Spinal cord (tissue), 10 donors: ENCODE data around the gene ASB18. TPM values are rescaled to one million over a fixed set of nuclear protein-coding genes. Genes with fewer than 3 reads are reported as not detected.
A peak's percentile ranks its signal among the peaks of the same experiment; 100 is the strongest.

Experiments
- DNase-seq, 6 donors: peaks; one replicate each; pipeline versions ENCODE4 v3.0.0 to v3.0.0-alpha.2; 2013 to 2015; ENCODE audit warnings: low spot score in 6 of 6, low read depth in 4 of 6
- H3K27ac ChIP-seq: one replicate; pipeline ENCODE4 v1.5.1; 2013; ENCODE audit warnings: low read depth, low read length, control low read depth
- H3K27me3 ChIP-seq: one replicate; pipeline ENCODE4 v1.6.1; 2013; ENCODE audit warnings: low read length; ENCODE audit not compliant: control insufficient read depth, insufficient read depth
- H3K36me3 ChIP-seq: one replicate; pipeline ENCODE4 v1.6.1; 2013; ENCODE audit warnings: low read length; ENCODE audit not compliant: control insufficient read depth, insufficient read depth
- H3K4me1 ChIP-seq: one replicate; pipeline ENCODE4 v1.6.1; 2013; ENCODE audit warnings: low read length; ENCODE audit not compliant: control insufficient read depth, insufficient read depth
- H3K4me3 ChIP-seq: one replicate; pipeline ENCODE4 v1.5.1; 2013; ENCODE audit warnings: low read depth, low read length, control low read depth
- H3K9me3 ChIP-seq: one replicate; pipeline ENCODE4 v1.6.1; 2013; ENCODE audit warnings: low read length; ENCODE audit not compliant: control insufficient read depth, insufficient read depth
- WGBS: methylation state at CpG from one replicate; pipeline ENCODE4 v1.1.5; 2013; ENCODE audit warnings: missing lambda C conversion rate; ENCODE audit not compliant: insufficient coverage; 5-methylcytosine and 5-hydroxymethylcytosine counted together
- polyA plus RNA-seq, 2 donors: library from polyadenylated mRNA; unstranded; fragments of 120-200 nt; gene quantifications; one replicate each; pipeline ENCODE4 v1.2.1, GENCODE V29; 2013; ENCODE audit not compliant: insufficient read length in 2 of 2
- total RNA-seq, 2 donors: library from RNA; depleted of rRNA in 1 of 2; stranded (reverse); fragments of 120-200 nt in 1 of 2; fragments of >200 nt in 1 of 2; gene quantifications; one replicate each; pipeline versions ENCODE4 v1.2.3 to v1.2.4, GENCODE V29; 2013 to 2014
- donor health status: healthy.

The ASB18 gene
- total and polyA plus RNA-seq, 4 donors: 0.06 to 0.84 (median 0.44) TPM

- no peaks in the 10 kb centered on the region for H3K36me3 ChIP-seq
- 4% methylated on average over 61 of the region's 62 CpGs for WGBS
- peak in 1 of 6 donors; percentile 1 for DNase-seq
Observed at GRCh38 chr2:236173036-236173728, 91.0 kb downstream of the ASB18 start.

GRCh38 chr2:236172255-236173035 lies 91.8 kb downstream of the ASB18 start:
- peaks cover 93% of the 10 kb centered on the region for H3K27me3 ChIP-seq
- no peak overlapping the region for H3K4me3 ChIP-seq
- H3K36me3 ChIP-seq: no peaks in the 10 kb centered on the region
- 1% methylated on average over 33 of the region's 46 CpGs for WGBS
- H3K4me1 ChIP-seq: peaks cover 56% of the 10 kb centered on the region
- no peaks in the 10 kb centered on the region for H3K9me3 ChIP-seq
- DNase-seq: peak in 1 of 6 donors; percentile 7
- peak overlapping the region; percentile 71 for H3K27ac ChIP-seq

More at GRCh38 chr2:236173036-236173728, 91.0 kb downstream of the ASB18 start:
- H3K4me3 ChIP-seq: no peak overlapping the region
- no peaks in the 10 kb centered on the region for H3K9me3 ChIP-seq
- H3K4me1 ChIP-seq: peaks cover 60% of the 10 kb centered on the region
- peak overlapping the region; percentile 40 for H3K27ac ChIP-seq
- H3K27me3 ChIP-seq: peaks cover 95% of the 10 kb centered on the region

- Histone ChIP-seq H3K9me3 (no peaks in the 10 kb centered on the region), H3K27me3 (peaks cover 93% of the 10 kb centered on the region), H3K27ac (peak overlapping the region; percentile 71), H3K4me3 (no peak overlapping the region), H3K4me1 (peaks cover 61% of the 10 kb centered on the region), H3K36me3 (no peaks in the 10 kb centered on the region)
- 5% methylated on average over 11 of the region's 16 CpGs for WGBS
- peak in 3 of 6 donors; percentile 40 to 90 (median 88) for DNase-seq
Observed at GRCh38 chr2:236171680-236172254, 92.4 kb downstream of the ASB18 start.

- no peaks in the 10 kb centered on the region for H3K36me3 ChIP-seq
- H3K27ac ChIP-seq: peak overlapping the region; percentile 47
- no peak for DNase-seq
- H3K4me1 ChIP-seq: peaks cover 62% of the 10 kb centered on the region
- peaks cover 93% of the 10 kb centered on the region for H3K27me3 ChIP-seq
- no peak overlapping the region for H3K4me3 ChIP-seq
- no peaks in the 10 kb centered on the region for H3K9me3 ChIP-seq
- WGBS: 4% methylated on average over 25 of the region's 27 CpGs
Observed at GRCh38 chr2:236171181-236171679, 93.0 kb downstream of the ASB18 start.

- 10% methylated on average over 15 of the region's 21 CpGs for WGBS
- no peak overlapping the region for H3K4me3 ChIP-seq
- DNase-seq: peak in 2 of 6 donors; percentile 36 to 46
Observed at GRCh38 chr2:236170590-236171165, 93.5 kb downstream of the ASB18 start.

GRCh38 chr2:236169741-236170589 lies 94.2 kb downstream of the ASB18 start:
- peak in 2 of 6 donors; percentile 61 to 83 for DNase-seq
- H3K27me3 ChIP-seq: peaks cover 97% of the 10 kb centered on the region
- peaks cover 71% of the 10 kb centered on the region for H3K4me1 ChIP-seq
- peak overlapping the region; percentile 57 for H3K27ac ChIP-seq
- no peaks in the 10 kb centered on the region for H3K9me3 ChIP-seq
- no peak overlapping the region for H3K4me3 ChIP-seq
- peaks cover 6% of the 10 kb centered on the region for H3K36me3 ChIP-seq
- 2% methylated on average over 21 of the region's 38 CpGs for WGBS

More at GRCh38 chr2:236170590-236171165, 93.5 kb downstream of the ASB18 start:
- Histone ChIP-seq H3K4me1 (peaks cover 68% of the 10 kb centered on the region), H3K27ac (peak overlapping the region; percentile 57), H3K36me3 (peaks cover 5% of the 10 kb centered on the region), H3K9me3 (no peaks in the 10 kb centered on the region), H3K27me3 (peaks cover 96% of the 10 kb centered on the region)

- H3K9me3 ChIP-seq: no peaks in the 10 kb centered on the region
- H3K27me3 ChIP-seq: peaks cover 97% of the 10 kb centered on the region
- peak in 3 of 6 donors; percentile 44 to 85 (median 75) for DNase-seq
- H3K4me1 ChIP-seq: peaks cover 78% of the 10 kb centered on the region
- H3K27ac ChIP-seq: peak overlapping the region; percentile 57
- peaks cover 6% of the 10 kb centered on the region for H3K36me3 ChIP-seq
- 2% methylated on average over 29 of the region's 36 CpGs for WGBS
- peak overlapping the region; percentile 9 for H3K4me3 ChIP-seq
Observed at GRCh38 chr2:236169151-236169721, 95.0 kb downstream of the ASB18 start.

- H3K27ac ChIP-seq: peak within 1 kb of the TSS; percentile 57
- peak within 1 kb of the TSS; percentile 9 for H3K4me3 ChIP-seq
- H3K27me3 ChIP-seq: peaks cover 96% of the 10 kb centered on the region
- WGBS: under 1% methylated on average over 97 of the region's 105 CpGs
- H3K36me3 ChIP-seq: peaks cover 8% of the 10 kb centered on the region
- H3K4me1 ChIP-seq: peaks cover 79% of the 10 kb centered on the region
- H3K9me3 ChIP-seq: no peaks in the 10 kb centered on the region
- DNase-seq: peak in 2 of 6 donors; percentile 88 to 93
Observed at GRCh38 chr2:236168110-236169080, 95.8 kb downstream of the ASB18 start, which contains the start of gene GBX2. GBX2 (minus strand) TSS chr2:236168386; CDS start chr2:236167971, 415 bp downstream.
